Measurements from ENCODE around the gene IER5. TPM values are rescaled to one million over a fixed set of nuclear protein-coding genes. Genes with fewer than 3 reads are reported as not detected.

Gene IER5
- total and polyA plus RNA-seq, 9 of the 15 experiments (the other 6 are each of a cell fraction or from before 2014, with no cell fraction given), result 2.4 to 32.1 (median 12.0) TPM

- TF ChIP-seq RREB1 (CRISPR knock-in tag; IDR thresholded peaks at IDR 0.05) (peak; percentile 74; the same call in 1 of the 2 replicates), MAX (CRISPR knock-in tag; IDR thresholded peaks at IDR 0.05) (peak; percentile 61), SLC30A9 (CRISPR knock-in tag; IDR thresholded peaks at IDR 0.05) (no peak), NONO (IDR thresholded peaks at IDR 0.05; ENCODE audit: low read depth in 2 of 2, low read length in 1 of 2) (0 out of 4 replicates have a peak, but pooled peaks of 1 of the 2 experiments have one; percentile 6), ATF4 (CRISPR knock-in tag; IDR thresholded peaks at IDR 0.05) (0 out of 2 replicates have a peak, but pooled peaks have one; percentile 30), BCOR (IDR thresholded peaks at IDR 0.05) (peak; percentile 27; the same call in 1 of the 2 replicates), CREM (IDR thresholded peaks at IDR 0.05; ENCODE audit: low read depth) (0 out of 2 replicates have a peak, but pooled peaks have one; percentile 38), ZNF431 (CRISPR knock-in tag; IDR thresholded peaks at IDR 0.05) (no peak), TAF15 (IDR thresholded peaks at IDR 0.05; ENCODE audit: low read depth, low read length) (no peak), PTRF (tag; IDR thresholded peaks at IDR 0.05) (no peak), ZNF668 (CRISPR knock-in tag; IDR thresholded peaks at IDR 0.05) (no peak), EP300 (IDR thresholded peaks at IDR 0.05; ENCODE audit: low read length) (no peak), E2F3 (CRISPR knock-in tag; IDR thresholded peaks at IDR 0.05) (no peak), MEF2A (IDR thresholded peaks at IDR 0.05; ENCODE audit: control insufficient read depth, low read depth, low read length) (no peak), ZNF699 (CRISPR knock-in tag; IDR thresholded peaks at IDR 0.05; ENCODE audit: insufficient replicate concordance) (no peak)
- TF ChIP-seq, protein P1, sequence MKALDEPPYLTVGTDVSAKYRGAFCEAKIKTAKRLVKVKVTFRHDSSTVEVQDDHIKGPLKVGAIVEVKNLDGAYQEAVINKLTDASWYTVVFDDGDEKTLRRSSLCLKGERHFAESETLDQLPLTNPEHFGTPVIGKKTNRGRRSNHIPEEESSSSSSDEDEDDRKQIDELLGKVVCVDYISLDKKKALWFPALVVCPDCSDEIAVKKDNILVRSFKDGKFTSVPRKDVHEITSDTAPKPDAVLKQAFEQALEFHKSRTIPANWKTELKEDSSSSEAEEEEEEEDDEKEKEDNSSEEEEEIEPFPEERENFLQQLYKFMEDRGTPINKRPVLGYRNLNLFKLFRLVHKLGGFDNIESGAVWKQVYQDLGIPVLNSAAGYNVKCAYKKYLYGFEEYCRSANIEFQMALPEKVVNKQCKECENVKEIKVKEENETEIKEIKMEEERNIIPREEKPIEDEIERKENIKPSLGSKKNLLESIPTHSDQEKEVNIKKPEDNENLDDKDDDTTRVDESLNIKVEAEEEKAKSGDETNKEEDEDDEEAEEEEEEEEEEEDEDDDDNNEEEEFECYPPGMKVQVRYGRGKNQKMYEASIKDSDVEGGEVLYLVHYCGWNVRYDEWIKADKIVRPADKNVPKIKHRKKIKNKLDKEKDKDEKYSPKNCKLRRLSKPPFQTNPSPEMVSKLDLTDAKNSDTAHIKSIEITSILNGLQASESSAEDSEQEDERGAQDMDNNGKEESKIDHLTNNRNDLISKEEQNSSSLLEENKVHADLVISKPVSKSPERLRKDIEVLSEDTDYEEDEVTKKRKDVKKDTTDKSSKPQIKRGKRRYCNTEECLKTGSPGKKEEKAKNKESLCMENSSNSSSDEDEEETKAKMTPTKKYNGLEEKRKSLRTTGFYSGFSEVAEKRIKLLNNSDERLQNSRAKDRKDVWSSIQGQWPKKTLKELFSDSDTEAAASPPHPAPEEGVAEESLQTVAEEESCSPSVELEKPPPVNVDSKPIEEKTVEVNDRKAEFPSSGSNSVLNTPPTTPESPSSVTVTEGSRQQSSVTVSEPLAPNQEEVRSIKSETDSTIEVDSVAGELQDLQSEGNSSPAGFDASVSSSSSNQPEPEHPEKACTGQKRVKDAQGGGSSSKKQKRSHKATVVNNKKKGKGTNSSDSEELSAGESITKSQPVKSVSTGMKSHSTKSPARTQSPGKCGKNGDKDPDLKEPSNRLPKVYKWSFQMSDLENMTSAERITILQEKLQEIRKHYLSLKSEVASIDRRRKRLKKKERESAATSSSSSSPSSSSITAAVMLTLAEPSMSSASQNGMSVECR (CRISPR knock-in tag; IDR thresholded peaks at IDR 0.05), result peak; percentile 60
Measured at GRCh38 chr1:181089676-181090544, 1.4 kb downstream of the IER5 start (continued).
